GM18498 (cell line): ENCODE measurements around the gene STAG3.
"Not testable (repeated sequence)": the region's sequence is repeated elsewhere in the genome, so short reads cannot be mapped to it uniquely, and the experiment has no call there.

Source experiments
- ATAC-seq: cut with Tn5 transposase; IDR thresholded peaks from one replicate; pipeline ENCODE4 v1.9.1; 2021; ENCODE audit warnings: mild to moderate bottlenecking, moderate library complexity; ENCODE audit not compliant: unreplicated experiment

STAG3 gene

DNA sequence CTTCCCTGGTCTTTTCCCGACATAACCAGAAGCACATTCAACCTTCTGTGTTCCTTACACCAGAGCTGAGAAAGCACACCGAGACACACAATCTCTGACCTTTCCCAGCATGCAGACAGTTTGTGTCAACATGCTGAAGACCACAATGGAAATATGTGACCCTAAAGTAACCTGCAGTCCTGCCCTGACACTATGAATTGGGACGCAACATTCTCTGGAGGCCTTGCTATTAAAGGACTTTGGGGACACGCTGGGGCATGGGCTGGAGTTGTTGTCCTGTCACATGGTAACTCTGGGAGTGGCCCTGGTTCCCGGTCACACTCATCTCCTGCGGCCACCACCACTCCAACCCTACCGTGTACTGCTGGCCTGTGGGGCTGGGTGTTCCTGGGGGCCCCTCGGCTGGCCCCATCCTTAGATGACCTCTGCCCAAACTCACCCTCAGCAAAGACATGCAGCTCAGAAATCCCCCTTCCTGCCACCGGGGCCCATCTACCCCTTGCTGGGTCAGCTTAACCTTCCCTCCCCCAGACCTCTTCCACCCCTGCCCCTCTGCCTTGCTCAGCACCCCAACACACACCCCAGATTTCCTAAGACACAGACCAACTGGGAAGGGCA lies 67.4 kb downstream of the STAG3 start:
- ATAC-seq = not testable (repeated sequence)

DNA sequence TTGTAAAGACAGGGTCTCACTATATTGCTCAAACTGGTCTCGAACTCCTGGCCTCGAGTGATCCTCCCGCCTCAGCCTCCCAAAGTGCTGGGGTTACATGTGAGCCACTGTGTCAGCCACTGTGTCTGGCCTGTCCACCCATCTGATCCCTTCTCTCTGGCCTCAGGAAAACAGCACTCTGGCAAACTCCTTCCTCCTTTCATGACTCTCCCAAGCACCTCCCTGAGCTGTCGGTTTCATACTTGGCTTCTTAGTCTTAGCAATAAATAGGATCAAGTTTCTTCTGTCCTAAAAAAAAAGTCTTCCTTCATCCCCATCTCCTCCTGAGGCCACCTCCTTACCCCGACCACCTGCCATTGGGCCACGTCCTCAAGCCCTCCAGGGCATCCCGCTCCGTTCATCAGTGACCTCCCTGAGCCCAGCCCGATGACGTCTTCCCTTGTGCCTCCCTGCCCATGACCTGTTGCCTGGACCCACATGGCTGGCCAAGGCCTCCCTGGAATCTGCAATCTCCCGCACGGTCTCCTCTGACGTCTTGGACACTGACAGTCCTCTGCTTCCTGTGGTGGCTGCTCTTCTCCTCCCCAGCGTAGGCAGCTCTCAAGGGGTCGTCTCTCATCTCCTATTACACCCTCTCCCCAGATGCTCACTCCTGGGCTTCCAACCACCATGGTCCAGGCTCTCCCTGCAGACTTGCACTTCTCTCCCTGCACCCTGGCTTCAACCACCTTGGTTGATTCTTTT lies 68.6 kb downstream of the STAG3 start:
- ATAC-seq = not testable (repeated sequence)

DNA sequence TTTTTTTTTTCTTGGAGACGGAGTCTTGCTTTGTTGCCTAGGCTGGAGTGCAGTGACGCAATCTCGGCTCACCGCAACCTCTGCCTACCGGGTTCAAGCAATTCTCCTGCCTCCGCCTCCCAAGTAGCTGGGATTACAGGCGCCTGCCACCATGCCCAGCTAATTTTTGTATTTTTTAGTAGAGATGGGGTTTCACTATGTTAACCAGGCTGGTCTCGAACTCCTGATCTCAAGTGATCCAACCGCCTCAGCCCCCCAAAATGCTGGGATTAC lies 69.1 kb downstream of the STAG3 start:
- not testable (repeated sequence) for ATAC-seq

DNA sequence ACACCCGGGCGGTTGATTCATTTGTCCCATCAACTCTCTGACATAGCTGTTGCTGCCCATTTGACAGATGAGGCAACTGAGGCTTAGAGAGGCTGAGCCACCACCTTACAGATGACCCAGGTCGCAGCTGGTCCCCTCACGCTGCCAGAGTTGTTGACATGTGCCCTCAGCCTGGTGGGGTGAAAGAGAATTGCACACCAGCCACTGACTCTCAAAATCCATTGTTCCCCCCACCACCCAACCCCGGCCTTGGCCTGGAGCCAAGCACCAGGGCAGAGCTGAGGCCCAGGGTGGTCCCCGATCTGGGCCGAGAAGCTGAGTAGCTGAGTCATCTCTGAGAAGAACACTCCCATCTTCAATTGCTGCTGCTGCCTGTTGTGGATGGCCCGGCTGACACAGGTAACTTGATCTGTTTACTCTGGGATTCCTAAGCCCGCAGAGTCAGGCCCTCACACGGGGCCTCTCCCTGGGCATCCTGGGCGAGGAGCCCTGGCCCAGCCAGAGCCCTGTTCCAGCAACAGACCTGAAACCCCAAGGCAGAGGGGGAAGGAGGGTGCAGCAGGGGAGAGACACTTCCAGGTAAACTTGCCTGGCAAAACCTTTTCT lies 69.5 kb downstream of the STAG3 start:
- no peak for ATAC-seq

DNA sequence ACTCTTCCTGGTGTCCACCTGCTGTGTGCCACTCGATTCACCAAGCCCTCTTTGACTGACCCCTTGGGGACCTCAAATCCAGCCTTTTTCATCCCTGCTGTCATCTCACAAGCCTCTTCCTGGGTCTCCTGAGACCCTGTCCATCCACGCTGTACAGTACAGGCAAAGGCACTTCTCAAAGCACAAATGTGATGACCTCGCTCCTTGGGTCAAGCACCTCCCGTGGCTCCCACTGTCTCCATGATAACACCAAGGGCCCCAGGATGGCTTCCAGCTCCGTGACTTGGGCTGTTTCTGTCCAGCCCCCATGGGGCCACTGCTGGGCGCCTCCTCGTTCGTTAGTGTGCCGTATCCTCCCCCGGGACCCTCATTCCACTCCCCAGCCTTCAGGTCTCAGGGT lies 70.8 kb downstream of the STAG3 start:
- ATAC-seq = no peak

DNA sequence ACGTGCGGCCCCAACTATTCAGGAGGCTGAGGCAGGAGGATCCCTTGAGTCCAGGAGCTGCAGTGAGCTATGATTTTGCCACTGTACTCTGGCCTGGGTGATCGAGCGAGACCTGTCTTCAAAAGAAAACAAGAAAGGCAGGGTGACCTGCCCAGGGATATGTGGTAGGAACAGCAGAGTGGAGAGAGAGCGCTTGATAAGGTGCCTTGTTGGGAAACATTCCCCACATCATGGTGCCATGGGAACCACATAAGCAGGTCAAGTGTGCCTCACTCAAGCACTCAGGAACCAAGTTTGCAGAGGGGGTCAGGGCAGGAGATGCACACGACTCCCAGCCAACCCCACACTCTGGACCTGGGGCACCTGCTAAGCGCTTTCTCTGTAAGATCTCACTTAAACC lies 79.3 kb downstream of the STAG3 start:
- no peak for ATAC-seq

DNA sequence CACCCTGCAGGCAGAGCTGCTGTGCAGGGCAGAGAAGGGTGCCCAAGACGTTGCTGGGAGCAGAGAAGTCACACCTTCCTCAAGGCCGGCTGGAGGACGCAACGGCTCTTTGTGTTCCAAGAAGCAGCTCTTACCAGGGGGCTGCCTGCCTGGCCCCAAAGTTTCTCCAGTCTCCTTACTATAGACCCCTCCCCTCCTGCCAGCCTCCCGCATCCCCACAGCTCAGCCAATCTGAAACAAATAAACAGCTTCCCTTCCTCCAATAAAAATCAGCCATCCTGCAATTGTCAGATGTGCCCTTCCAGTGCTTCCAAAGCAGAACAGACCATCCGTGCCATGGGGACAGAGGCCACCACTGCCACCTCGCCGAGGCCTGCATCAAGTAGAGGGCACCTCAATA lies 82.3 kb downstream of the STAG3 start:
- not testable (repeated sequence) for ATAC-seq

DNA sequence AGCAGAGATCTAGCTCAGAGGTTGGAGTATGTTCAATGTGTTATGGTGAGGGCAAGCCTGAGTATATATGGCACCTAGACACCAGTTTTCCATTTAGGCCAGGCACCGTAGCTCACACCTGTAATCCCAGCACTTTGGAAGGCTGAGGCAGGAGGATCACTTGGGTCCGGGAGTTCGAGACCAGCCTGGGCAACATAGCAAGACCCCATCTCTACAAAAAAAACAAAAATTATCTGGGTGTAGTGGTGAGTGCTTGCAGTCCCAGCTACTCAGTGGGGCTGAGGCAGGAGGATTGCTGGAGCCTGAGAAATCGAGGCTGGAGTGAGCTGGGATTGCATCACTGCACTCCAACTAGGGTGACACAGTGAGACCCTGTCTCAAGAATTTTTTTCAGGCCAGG lies 85.2 kb downstream of the STAG3 start:
- not testable (repeated sequence) for ATAC-seq
